Measurements from ENCODE around the gene SEPHS1. TPM values are rescaled to one million over a fixed set of nuclear protein-coding genes. Genes with fewer than 3 reads are reported as not detected.
A peak's percentile ranks its signal among the peaks of the same experiment; 100 is the strongest.

Gene SEPHS1
- total and polyA plus RNA-seq, 2 of the 8 experiments (the other 6 are each of a cell fraction or from before 2014, with no cell fraction given): 270 to 683 TPM

- TF ChIP-seq CHD7 (IDR thresholded peaks at IDR 0.05; ENCODE audit: insufficient replicate concordance, low read length): no peak
- TF ChIP-seq TEAD4 (IDR thresholded peaks at IDR 0.05; ENCODE audit: low read depth, low read length): no peak
- TF ChIP-seq HDAC2 (IDR thresholded peaks at IDR 0.05; ENCODE audit: borderline replicate concordance in 1 of 2, low read depth in 2 of 2, low read length in 2 of 2): no peak
- 0 out of 2 replicates have a peak, but pooled peaks have one; percentile 2 for TF ChIP-seq TBP (IDR thresholded peaks at IDR 0.05; ENCODE audit: low read depth, low read length)
- peak; percentile 32; the same call in 1 of the 2 replicates for TF ChIP-seq TAF1 (IDR thresholded peaks at IDR 0.05; ENCODE audit: low read depth, low read length)
- TF ChIP-seq USF2 (IDR thresholded peaks at IDR 0.05; ENCODE audit: low read length): no peak
- 0 out of 3 replicates have a peak, but pooled peaks of 1 of the 2 experiments have one; percentile 7 for TF ChIP-seq EP300 (IDR thresholded peaks at IDR 0.05; ENCODE audit: borderline replicate concordance in 1 of 2, low read depth in 2 of 2, low read length in 2 of 2)
Measured at GRCh38 chr10:13347500-13348156, 465 bp downstream of the SEPHS1 start (continued).

Data from H1 (cell line).